NCI-H748 treated with DMSO at 0.1 percent for 48 hours (cell line): ENCODE data around the gene FRMD6.
"Not testable (repeated sequence)": the region's sequence is repeated elsewhere in the genome, so short reads cannot be mapped to it uniquely, and the experiment has no call there.

Experiments
- DNase-seq: peaks from one replicate; lab custom pipeline; 2025; lab: John Stamatoyannopoulos, UW

Gene FRMD6

DNA sequence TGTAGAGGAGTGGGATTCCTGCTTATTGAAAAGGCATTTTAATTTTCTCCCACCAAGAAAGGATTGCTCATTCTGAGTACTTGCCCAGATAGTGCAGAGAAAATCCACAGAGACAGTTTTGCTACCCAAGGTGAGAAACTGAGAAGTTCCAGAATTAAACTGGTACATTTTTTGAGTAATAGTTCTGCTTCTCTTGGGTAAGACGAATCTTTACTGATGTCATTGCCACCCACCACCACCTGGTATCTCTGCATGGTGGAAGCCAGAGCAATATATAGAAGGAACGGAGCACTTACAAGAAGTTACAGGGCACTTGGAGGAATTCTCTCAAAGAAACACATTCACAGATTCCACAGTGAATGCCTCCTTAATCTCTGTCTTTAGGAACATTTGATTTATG, 20.7 kb upstream of the FRMD6 start:
- DNase-seq, result no peak

DNA sequence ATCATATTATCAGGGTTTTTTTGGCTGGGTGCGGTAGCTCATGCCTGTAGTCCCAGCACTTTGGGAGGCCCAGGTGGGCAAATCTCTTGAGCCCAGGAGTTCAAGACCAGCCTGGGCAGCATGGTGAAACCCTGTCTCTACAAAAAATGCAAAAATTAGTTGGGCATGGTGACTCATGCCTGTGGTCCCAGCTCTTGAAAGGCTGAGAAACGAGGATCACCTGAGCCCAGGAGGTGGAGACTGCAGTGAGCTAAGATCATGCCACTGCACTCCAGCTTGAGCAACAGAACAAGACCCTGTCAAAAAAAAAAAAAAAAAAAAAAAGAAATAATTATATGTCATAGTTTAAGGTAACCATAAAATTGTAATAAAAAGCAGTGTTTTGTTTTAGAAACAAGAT, 18.4 kb upstream of the FRMD6 start:
- DNase-seq, result not testable (repeated sequence)

DNA sequence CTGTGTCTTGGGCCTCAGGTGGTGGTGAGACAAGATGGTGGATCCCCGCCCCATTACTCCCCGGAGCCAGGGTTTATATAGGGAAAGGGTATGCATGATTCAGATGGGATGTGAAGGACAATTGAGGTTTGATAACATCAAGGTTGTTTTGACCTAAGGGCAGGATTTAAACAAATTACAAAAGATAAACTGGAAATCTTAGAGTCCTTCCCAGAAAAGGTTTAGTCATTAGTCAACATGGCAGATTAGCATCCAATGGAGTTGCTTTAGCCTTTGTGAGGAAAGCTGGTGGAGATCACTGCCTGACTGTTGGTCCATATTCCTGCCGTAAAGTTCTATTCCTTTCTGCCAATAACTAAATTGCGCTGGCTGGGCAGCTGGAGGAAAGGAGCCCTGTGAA, 15.6 kb upstream of the FRMD6 start:
- DNase-seq, result no peak

DNA sequence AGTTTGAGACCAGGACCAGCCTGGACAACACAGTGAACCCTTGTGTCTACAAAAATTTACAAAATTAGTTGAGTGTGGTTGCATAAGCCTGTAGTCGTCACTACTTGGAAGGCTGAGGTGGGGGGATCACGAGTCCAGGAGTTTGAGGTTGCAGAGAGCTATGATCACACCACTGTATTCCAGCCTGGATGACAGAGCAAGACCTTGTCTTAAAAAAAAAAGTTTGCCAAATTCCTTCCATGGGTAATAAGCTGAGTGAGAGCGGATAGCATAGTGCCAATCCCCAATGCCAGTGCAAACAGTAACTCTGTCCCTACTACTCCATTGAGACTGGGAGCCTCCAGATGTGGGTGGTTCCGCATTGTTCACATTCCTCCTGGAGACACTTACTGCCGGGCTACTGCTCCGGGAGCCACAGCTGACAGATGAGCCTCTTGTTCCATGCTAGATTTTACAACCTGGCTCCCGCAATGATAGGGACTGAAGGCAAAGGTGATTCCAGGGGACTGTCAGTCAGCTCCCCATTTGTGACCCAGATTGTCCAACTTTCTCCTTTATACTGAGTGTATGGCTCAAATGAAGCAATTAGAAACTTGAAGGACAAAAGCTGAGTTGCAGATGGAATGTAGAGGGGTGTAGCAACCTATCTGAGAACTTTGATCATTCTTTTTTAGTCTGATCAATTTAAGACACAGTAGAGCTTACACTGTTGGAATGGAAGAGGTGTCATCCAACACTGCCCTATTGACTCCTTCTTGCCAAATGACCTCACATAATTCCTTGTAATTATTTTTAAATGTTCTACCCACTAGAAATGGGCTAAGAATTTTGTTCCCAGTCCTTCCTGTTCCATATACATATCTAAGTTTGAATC, 13.4 kb upstream of the FRMD6 start:
- no peak for DNase-seq

DNA sequence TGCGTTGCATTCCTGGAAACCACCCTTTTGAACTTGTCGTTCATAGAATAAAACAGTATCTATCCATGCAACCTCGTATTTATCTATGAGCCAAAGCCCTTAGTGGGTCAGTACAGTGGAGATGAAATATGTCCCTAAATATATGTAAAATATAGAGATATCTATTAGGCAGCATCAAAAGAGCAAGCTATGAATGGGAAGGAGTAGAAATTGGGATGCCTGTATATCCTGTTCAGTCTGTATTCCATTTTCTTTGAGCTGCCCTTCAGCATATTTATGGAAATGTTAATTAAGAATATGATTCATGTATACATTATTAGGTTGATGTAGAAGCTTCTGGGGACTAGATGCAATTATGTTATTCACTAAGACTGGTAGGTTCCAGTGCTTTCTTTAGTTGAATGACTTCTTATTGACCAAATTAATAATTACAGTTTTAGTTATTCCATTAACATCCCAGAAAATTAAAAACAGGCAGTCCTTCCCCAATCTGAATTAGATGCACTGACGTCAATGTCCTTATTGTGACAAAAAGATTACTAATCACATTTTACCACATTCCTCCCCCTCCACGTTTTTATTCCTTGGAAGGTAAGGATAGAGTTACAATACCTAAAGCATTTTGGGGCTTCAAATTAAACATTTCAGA, 11.9 kb upstream of the FRMD6 start:
- no peak for DNase-seq

DNA sequence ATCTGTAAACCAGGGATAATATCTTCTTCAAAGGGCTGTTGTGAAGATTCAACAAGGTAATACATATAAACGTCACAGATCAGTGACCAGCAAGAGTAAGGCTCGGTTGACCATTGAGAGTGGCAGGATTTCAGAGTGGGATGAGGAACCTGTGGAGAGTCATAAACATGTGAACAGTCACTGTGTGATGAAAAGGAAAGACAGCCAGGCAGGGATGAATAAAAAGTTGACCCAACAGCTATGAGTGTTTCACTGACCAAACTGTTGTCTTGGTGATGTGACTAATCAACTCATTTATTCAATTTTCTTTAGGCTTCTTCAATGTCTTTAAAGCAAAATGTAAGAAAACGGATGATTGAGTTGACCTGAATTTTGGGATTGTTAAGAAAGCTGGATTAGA, 8.6 kb upstream of the FRMD6 start:
- no peak for DNase-seq

DNA sequence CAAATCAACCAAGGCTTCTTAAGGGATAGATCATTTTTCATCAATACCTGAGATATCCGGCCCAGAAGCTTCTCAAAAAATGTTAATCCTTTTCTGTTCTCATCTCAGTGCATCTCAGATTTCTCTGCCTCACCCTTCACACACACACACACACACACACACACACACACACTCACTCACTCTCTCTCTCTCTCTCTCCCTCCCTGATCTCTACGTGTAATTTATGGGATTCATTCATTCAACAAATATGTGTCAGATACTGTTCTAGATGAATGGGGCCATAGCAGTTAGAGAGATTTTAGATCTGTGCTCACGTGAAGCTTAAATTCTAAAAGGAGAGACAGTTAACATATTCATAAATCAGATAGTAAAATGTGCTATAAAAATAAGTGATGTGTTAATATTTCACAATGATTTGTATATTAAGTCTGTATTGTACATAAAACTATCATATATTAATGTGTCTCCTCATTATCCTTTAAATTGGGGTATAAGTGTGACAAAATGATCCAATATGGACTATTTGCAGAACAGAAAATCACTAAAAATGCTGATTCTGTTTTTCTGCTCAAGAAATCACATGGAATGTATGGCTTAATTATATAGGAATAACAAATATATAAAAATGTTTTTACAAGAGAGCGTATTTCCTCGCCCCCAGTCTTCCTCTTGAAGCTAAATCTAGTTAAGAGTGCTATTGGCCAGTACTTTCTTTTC, 7.3 kb upstream of the FRMD6 start:
- DNase-seq, result no peak

DNA sequence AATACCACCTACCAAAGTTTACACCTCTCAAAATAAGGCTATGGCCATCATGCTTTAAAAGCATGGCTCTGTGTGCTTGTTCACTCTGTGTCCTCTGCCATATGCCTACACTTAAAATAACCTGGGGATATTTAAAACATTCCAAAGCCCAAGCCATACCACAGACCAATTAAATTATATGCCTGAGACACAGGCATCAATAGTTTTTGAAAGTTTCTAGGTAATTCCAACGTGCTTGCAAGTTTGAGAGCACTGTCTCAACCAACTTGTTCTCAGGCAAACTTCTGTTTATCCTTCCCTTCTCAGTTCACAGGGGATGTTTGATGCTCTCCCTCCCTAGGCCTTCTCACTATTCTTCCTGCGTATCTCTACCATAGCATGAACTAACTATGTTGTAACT, 3.4 kb upstream of the FRMD6 start:
- no peak for DNase-seq

DNA sequence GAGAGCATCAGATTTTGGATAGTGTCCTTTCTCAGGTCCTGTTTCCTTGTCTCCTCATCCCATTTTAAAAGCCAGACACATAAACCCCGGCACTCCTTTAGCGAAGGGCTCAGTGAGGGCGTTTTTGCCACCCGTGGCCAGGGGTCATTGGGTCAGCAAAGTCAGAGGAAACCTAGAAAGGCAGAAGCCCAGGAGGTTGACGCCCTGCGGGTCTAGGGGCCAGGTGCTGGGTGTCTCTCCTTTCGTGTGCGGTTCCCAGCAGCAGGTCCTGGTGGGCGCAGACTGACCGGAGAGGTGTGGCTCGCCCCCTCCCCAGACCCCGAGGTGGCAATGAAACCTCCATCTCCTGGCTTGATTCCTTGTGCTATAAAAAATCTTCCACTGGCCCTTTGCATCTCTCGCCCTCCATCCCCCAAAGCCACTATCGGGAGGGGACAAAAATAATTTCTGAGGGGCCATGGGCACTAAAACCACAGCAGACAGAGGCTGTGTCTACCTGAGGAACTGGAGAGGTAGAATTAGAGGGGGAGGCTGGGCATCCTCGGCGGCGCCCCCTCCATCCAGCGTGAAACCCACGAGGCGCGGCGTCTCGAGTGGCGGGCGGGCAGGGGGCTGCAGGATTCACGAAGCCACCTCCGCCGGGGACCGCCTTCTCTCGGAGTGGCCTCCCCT, 858 bp upstream of the FRMD6 start:
- no peak for DNase-seq

DNA sequence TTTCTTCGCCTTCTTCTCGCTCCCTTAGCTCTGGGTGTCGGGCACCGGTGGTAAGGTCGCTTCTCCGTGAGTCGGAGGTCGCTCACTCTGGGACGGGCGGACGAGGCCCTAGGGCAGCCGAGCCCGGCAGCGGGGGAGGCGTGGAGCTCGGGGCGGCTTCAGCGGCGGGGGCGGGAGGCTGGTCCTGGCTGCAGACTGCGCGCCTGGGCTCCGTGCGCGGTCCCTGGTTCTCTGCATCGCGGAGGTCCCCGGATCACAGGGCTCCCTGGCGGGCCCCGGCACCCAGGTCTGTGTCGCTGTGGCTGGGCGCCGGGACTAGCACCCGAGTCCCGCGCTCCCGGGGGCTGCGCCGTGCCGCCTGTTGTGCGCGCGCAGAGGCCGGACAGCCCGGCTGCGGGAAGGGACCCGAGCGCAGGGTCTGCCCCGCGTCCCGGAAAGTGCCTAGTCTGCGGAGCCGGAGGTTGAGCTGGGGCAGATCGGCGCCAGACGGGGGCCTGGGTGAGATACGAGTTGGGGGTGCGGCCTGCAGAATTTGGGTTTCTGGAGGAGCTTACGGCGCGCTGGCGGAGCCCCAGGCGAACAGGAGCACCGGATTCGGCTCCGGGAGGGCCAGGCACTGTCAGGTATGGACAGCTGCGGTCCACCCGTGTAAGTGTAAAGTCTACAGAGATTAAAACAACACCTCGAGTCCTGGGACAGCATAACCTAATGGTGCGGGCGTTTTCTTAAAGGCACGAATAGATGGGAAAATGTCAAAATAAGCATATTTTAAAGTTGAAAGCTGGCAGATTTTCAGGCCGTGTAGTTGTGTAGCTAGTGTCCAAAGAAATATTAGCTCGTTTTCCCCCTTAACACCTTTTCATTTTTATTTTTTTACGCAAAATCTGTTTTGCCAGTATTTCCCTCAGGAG, 713 bp downstream of the FRMD6 start:
- no peak for DNase-seq

DNA sequence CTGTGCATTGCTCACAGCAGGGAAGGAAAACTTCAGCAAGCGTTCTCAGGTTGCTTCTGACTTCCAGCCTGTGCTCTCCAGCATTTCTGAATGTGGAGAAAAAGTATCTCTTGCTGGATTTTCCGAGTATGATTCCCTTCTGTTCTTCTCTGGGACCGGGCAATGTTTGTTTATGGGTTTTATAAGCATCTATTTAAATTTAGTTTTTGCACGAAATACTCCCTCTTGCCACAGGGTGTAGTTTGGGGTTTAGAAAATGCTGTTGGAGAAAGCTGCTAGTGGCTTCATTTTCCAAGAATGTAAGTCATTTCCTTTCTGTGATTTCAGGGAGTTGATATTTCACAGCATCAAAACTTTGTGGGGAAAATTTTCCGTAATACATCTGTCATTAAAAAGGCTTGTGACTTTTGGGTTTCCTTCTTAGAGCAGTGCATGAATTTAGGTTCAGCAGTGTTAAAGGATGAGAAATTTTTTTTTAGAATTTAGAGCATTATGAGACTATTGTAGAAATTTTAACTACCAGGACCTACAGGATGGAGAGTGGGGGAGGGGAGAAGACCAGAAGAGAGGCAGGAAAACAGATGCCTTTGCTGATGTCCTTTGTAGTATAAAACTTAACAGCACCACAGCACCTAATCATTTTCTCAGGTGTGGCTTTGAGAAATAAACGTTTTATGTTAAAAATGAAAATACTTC, 1.5 kb downstream of the FRMD6 start:
- no peak for DNase-seq

DNA sequence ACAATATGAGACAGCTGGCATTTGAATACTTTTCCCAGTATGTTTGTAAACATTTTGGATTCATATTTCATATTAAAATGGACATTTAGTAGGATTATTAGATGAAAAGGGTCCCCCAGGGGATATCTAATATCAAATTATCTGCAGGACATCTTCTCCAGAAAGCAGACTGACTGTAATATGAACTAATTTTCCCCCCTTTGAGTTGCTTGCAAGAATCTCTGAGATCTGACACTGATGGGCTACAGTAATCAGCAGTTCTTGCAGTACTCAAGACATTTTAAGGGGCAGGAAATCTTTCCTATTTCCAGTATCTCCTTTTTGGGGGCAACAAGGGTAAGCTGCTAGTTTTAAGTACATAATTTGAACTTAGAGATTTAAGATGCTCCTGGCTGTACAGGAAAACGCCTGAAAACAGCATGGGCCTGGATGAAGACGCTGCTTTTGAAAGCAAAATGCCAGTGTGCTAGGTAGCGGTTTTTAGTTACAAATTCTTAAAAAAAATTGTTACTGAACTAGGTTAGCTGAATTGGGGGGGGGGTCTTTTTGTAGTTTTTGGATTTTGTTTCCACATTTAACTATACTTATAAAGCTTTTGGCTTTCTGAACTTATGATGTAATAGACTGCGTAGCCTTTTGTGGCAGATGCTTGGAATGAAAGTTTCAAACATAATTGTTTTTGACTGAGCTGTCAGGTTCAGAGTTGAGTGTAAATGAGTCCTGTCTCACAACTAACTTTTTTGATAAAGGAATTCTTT, 2.2 kb downstream of the FRMD6 start:
- no peak for DNase-seq

DNA sequence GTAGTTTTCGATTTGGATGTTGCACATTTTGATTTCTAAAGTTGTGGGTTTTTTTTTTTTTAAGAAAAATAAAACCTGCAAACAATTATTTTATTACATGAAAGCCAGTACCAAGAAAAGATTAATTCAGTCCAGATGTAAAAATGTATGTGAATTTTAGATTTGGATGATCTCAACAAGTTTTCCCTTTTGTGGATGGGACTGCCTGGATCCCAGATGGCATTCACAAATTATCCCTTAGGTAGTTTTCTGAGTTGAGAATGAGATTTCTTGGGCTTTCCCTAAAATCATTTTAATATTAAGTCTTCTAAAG, 2.8 kb downstream of the FRMD6 start:
- DNase-seq, result no peak

DNA sequence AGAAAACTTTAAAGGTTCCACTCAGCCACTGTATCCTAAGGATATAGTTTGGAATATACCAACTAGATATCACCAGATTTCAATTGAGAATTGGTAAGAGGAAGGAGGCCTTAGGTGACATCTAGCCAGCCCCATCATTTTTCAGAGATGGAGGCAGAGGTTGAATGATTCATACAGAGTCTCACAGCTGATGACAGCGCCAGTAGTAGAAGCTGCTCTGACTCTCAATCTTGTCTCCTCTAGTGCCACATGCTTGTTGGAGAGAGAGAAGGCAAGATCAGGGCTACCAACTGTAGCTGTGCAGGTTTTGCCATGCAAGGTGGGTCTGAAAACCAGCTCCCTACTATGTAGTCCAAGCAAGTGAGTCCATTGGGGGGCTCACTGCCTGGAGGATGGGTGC, 6.1 kb downstream of the FRMD6 start:
- DNase-seq, result no peak

DNA sequence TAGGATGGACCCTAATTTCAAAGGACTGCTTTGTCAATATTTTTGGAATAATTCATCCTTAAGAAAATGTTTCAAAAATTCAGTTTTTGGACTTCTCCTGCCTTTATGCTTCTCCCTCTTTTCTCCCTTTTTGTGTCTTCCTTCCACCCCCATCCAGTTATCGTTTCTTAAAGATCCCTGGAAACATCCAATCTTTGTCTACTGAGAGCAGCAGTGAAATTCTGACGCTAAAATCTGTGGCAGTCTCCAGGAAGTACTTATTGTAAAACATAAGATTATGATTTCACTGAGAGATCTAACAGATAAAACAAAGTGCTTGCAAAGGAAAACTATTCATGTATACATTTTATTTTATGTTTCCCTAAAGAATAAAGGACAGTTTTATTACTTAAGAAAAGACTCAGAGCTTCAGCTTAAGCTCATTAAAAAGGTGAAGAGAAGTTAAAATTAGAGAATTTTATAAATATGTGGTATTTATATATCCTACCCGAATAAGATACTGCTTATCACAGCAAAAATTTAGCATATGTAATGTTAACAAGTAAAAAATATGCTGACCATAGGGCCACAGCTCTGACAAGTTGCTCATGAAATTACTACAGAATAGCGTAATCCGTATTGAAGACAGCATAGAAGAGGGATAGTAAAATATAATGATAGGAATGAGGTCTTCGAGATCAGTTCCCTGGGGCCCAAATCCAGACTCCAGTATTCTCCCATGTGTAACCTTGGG, 6.9 kb downstream of the FRMD6 start:
- DNase-seq, result no peak

DNA sequence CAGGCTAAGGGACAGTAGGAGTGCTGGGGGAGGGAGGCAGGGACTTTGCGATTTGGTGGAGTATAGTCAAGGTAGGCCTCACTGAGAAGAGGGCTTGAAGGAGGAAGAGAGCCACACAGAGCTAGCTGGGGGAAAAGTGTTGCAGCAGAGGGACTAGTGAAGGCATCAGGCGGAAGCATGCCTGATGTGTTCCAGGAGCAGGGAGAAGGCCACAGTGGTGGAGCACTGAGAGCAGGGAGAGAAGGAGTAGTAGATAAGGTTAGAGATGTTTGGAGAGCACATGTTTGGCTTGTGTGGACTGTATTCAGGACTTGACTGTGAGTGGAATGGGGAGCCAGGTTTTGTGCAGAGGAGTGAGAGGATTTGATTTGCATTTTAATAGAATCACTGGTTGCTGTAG, 9.0 kb downstream of the FRMD6 start:
- DNase-seq, result no peak

DNA sequence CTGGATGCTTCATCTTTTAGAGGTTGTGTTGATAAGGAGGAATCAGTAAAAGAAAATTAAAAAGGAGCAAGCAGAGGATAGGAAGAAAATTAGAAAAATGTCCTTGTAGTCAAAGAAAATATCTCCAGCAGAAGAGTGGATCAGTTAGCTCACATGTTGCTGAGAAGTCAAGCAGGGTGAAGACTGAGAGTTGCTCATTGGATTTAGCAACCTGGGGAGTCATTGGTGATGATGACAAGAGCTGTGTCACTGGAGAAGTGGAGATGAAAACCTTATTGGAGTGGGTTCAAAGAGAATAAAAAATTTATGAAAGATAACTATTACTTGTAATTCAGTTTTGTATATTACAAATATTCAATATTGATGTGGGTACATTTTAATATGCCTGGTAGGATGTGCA, 9.8 kb downstream of the FRMD6 start:
- DNase-seq, result no peak

DNA sequence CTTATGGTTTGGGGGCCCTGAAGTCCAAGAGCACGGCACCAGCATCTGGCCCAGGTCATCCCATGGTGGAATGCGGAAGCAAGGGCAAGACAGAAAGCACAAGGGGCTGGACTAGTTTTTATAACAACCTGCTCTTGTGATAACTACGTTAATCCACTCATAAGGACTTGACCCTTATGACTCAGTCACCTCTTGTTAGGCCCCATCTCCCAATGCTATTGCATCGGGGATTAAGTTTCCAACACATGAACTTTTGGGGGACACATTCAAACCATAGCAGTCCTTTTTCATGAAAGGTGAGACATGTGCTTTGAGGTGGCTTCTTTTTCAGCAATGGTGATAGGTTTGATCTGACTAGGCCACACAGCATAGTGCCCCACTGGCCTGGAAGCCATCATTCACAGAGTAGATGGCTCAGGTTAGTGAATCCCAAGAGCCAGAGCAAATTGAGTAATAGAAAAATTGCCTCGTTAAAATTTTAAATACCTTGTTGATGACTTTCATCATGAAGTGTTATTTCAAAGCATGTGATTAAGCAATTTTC, 12.1 kb downstream of the FRMD6 start:
- DNase-seq, result no peak

DNA sequence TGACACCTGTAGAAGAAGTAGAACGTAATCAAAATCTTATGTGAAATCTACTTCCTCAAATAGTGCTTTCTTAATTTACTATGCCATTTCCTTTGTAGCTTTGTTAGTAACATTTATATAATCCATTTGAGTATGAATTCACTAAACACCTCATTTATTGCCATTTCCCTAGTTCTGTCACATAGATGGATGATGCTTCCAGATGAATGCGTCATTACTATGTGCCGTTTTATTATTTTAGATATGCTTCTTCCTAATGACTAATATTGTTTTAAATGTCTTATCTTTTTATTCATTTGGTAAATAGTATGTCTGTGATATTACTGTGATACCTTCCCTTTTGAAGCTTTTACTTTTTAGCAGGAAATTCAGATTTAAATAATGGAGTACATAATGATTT, 14.4 kb downstream of the FRMD6 start:
- no peak for DNase-seq
